K562 (cell line): ENCODE data around the gene CCDC174. TPM values are rescaled to one million over a fixed set of nuclear protein-coding genes. Genes with fewer than 3 reads are reported as not detected.

Source experiments
- CCNT2 ChIP-seq: IDR thresholded peaks from 2 replicates; pipeline ENCODE4 v1.6.1; 2011; ENCODE audit warnings: borderline replicate concordance, low read depth, mild to moderate bottlenecking, moderate library complexity, mixed read lengths, low read length; ENCODE audit not compliant: insufficient read length; ENCODE audit errors: extremely low read depth
- ELF2 ChIP-seq: fragments of 250-450 bp; sonication (Bioruptor Pico); IDR thresholded peaks from 2 replicates; pipeline ENCODE4 v1.5.0; 2021; ENCODE audit warnings: mild to moderate bottlenecking
- JUN ChIP-seq, 2 experiments: sonication (generic) in 1 of 2; formaldehyde crosslinking in 1 of 2; IDR thresholded peaks; 2 replicates each; pipeline versions ENCODE4 v1.6.1 to v1.8.0; 2012 to 2022; ENCODE audit warnings: borderline replicate concordance in 2 of 2, mild to moderate bottlenecking in 2 of 2, improper control_type of control experiment in 1 of 2, low read depth in 1 of 2, low read length in 1 of 2, missing genetic modification reagents in 1 of 2
- MEIS2 ChIP-seq: fragments of 450-650 bp; IDR thresholded peaks from 2 replicates; pipeline ENCODE4 v1.6.1; 2014; ENCODE audit warnings: mild to moderate bottlenecking; ENCODE audit not compliant: partially characterized antibody
- MYNN ChIP-seq, 2 experiments: sonication (generic); formaldehyde crosslinking in 1 of 2; IDR thresholded peaks; 2 replicates each; pipeline versions ENCODE4 v1.5.0 to v1.6.1; 2016 to 2020; ENCODE audit warnings: antibody characterized with exemption in 1 of 2, missing genetic modification reagents in 1 of 2
- NR1H2 ChIP-seq: sonication (generic); formaldehyde crosslinking; IDR thresholded peaks from 2 replicates; pipeline ENCODE4 v1.4.0; 2020; ENCODE audit warnings: mild to moderate bottlenecking, missing genetic modification reagents
- PCBP1 ChIP-seq: fragments of 200-400 bp; formaldehyde crosslinking; IDR thresholded peaks from 2 replicates; pipeline ENCODE4 v1.6.1; 2018; ENCODE audit warnings: mild to moderate bottlenecking, low read depth, low read length; ENCODE audit not compliant: poor library complexity, severe bottlenecking
- RBFOX2 ChIP-seq: fragments of 200-400 bp; formaldehyde crosslinking; IDR thresholded peaks from 2 replicates; pipeline ENCODE4 v1.6.1; 2017; ENCODE audit warnings: low read depth, mild to moderate bottlenecking, low read length, moderate library complexity
- SMARCA5 ChIP-seq: fragments of 450-650 bp; IDR thresholded peaks from 2 replicates; pipeline ENCODE4 v1.6.1; 2016
- SNRNP70 ChIP-seq: fragments of 200-400 bp; formaldehyde crosslinking; optimal IDR thresholded peaks from 2 replicates; pipeline ENCODE3; 2017; ENCODE audit warnings: low read depth, low read length
- XRCC4 ChIP-seq: IDR thresholded peaks from one replicate; pipeline ENCODE4 v1.6.1; 2011; ENCODE audit not compliant: insufficient read depth, insufficient read length; ENCODE audit errors: extremely low read depth
- ZNF133 ChIP-seq: fragments of 250-450 bp; sonication (Bioruptor Pico); IDR thresholded peaks from 2 replicates; pipeline ENCODE4 v1.4.0; 2020; ENCODE audit warnings: mild to moderate bottlenecking
- ZNF431 ChIP-seq: sonication (generic); formaldehyde crosslinking; IDR thresholded peaks from 2 replicates; pipeline ENCODE4 v1.8.0; 2022; ENCODE audit warnings: mild to moderate bottlenecking, missing genetic modification reagents
- polyA plus RNA-seq, 8 experiments: library from polyadenylated mRNA; depleted of rRNA in 4 of 8; stranded (reverse) in 5 of 8; unstranded in 3 of 8; fragments of >200 nt; fragmentation: Nextera tagmentation in 2 of 8; fragmentation: Illumina TruSeq in 1 of 8; extraction: Ambion mirVana in 2 of 8; extraction: Trizol in 1 of 8; gene quantifications; 2 replicates each; pipeline versions ENCODE4 v1.2.1 to v1.2.3, GENCODE V29; 2011 to 2014; ENCODE audit warnings: inconsistent platforms in 1 of 8, missing spikeins in 1 of 8
- total RNA-seq, 7 experiments: library from RNA; depleted of rRNA in 6 of 7; stranded (reverse); fragments of >200 nt in 6 of 7; fragmentation: Illumina TruSeq in 2 of 7; extraction: Trizol in 2 of 7; gene quantifications; 2 replicates each; pipeline versions ENCODE4 v1.2.1 to v1.2.3, GENCODE V29; 2011 to 2021; ENCODE audit warnings: low replicate concordance in 1 of 7
- TF ChIP-seq, protein P1 (sequence below), 2 experiments: fragments of 450-650 bp; formaldehyde crosslinking in 1 of 2; IDR thresholded peaks; 2 replicates each; pipeline versions ENCODE4 v1.4.0 to v1.6.1; 2014 to 2020; ENCODE audit warnings: mild to moderate bottlenecking in 2 of 2, borderline replicate concordance in 1 of 2, low read depth in 1 of 2
- TF ChIP-seq, protein P2 (sequence below): fragments of 250-450 bp; sonication (Bioruptor Pico); IDR thresholded peaks from 2 replicates; pipeline ENCODE4 v1.4.0; 2020
- TF ChIP-seq, protein P3 (sequence below): sonication (generic); formaldehyde crosslinking; IDR thresholded peaks from 2 replicates; pipeline ENCODE4 v1.8.0; 2022; ENCODE audit warnings: mild to moderate bottlenecking, missing genetic modification reagents
- TF ChIP-seq, protein P4 (sequence below): fragments of 450-650 bp; formaldehyde crosslinking; IDR thresholded peaks from 2 replicates; pipeline ENCODE4 v1.4.0; 2020; ENCODE audit warnings: mild to moderate bottlenecking, moderate library complexity

The CCDC174 gene
- total and polyA plus RNA-seq, 9 of the 15 experiments (the other 6 are each of a cell fraction or from before 2014, with no cell fraction given), result 7.4 to 41.0 (median 28.5) TPM

DNA sequence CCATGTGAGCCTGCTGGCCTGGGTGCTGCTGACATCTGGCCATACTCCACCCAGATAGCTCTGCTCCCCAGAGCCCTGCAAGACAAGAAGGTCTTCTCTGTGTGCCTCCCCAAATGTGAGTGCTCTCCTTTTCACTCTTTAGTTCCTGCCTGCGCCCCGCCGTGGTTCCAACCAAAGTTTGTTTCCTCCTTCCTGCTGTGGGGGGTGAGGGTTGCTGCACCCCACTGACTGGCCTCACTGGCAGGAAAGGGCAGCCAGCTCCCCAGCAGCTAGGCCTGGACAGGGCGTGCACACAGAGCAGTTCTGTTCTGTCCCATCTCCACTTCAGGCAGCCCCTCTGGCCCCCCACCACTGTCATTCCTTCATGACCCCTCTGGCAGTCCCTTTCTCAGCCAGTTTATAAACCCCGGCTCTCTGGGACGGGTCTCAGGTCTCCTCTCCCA, 5.4 kb upstream of the CCDC174 start (continued):
- TF ChIP-seq, protein P1, sequence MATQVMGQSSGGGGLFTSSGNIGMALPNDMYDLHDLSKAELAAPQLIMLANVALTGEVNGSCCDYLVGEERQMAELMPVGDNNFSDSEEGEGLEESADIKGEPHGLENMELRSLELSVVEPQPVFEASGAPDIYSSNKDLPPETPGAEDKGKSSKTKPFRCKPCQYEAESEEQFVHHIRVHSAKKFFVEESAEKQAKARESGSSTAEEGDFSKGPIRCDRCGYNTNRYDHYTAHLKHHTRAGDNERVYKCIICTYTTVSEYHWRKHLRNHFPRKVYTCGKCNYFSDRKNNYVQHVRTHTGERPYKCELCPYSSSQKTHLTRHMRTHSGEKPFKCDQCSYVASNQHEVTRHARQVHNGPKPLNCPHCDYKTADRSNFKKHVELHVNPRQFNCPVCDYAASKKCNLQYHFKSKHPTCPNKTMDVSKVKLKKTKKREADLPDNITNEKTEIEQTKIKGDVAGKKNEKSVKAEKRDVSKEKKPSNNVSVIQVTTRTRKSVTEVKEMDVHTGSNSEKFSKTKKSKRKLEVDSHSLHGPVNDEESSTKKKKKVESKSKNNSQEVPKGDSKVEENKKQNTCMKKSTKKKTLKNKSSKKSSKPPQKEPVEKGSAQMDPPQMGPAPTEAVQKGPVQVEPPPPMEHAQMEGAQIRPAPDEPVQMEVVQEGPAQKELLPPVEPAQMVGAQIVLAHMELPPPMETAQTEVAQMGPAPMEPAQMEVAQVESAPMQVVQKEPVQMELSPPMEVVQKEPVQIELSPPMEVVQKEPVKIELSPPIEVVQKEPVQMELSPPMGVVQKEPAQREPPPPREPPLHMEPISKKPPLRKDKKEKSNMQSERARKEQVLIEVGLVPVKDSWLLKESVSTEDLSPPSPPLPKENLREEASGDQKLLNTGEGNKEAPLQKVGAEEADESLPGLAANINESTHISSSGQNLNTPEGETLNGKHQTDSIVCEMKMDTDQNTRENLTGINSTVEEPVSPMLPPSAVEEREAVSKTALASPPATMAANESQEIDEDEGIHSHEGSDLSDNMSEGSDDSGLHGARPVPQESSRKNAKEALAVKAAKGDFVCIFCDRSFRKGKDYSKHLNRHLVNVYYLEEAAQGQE (IDR thresholded peaks at IDR 0.05; ENCODE audit: borderline replicate concordance), result no peak
- TF ChIP-seq, protein P1 (CRISPR knock-in tag; IDR thresholded peaks at IDR 0.05; ENCODE audit: low read depth), result 0 out of 2 replicates have a peak, but pooled peaks have one; percentile 57
- TF ChIP-seq SMARCA5 (no peak), CCNT2 (no peak), ZNF431 (no peak), MYNN (IDR thresholded peaks at IDR 0.05) (no peak), MYNN (CRISPR knock-in tag; IDR thresholded peaks at IDR 0.05) (no peak), XRCC4 (no peak), NR1H2 (no peak), ZNF133 (CRISPR knock-in tag) (peak; percentile 29; the same call in 1 of the 2 replicates), PCBP1 (no peak), SNRNP70 (no peak), RBFOX2 (peak; percentile 43), ELF2 (CRISPR knock-in tag) (no peak), MEIS2 (no peak), JUN (IDR thresholded peaks at IDR 0.05; ENCODE audit: borderline replicate concordance, low read depth, low read length) (no peak), JUN (CRISPR knock-in tag; IDR thresholded peaks at IDR 0.05; ENCODE audit: borderline replicate concordance) (no peak)
- TF ChIP-seq, protein P2, sequence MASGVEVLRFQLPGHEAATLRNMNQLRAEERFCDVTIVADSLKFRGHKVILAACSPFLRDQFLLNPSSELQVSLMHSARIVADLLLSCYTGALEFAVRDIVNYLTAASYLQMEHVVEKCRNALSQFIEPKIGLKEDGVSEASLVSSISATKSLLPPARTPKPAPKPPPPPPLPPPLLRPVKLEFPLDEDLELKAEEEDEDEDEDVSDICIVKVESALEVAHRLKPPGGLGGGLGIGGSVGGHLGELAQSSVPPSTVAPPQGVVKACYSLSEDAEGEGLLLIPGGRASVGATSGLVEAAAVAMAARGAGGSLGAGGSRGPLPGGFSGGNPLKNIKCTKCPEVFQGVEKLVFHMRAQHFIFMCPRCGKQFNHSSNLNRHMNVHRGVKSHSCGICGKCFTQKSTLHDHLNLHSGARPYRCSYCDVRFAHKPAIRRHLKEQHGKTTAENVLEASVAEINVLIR, result no peak
- TF ChIP-seq, protein P3, sequence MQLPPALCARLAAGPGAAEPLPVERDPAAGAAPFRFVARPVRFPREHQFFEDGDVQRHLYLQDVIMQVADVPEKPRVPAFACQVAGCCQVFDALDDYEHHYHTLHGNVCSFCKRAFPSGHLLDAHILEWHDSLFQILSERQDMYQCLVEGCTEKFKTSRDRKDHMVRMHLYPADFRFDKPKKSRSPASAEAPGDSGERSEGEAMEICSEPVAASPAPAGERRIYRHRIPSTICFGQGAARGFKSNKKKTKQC, result no peak
- TF ChIP-seq, protein P4, sequence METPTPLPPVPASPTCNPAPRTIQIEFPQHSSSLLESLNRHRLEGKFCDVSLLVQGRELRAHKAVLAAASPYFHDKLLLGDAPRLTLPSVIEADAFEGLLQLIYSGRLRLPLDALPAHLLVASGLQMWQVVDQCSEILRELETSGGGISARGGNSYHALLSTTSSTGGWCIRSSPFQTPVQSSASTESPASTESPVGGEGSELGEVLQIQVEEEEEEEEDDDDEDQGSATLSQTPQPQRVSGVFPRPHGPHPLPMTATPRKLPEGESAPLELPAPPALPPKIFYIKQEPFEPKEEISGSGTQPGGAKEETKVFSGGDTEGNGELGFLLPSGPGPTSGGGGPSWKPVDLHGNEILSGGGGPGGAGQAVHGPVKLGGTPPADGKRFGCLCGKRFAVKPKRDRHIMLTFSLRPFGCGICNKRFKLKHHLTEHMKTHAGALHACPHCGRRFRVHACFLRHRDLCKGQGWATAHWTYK (CRISPR knock-in tag), result peak; percentile 48; the same call in 1 of the 2 replicates
